Loucy (cell line): ENCODE results near the gene HOXA3.

Experiments used
- EZH2phosphoT487 ChIP-seq: fragments of 200-600 bp; IDR thresholded peaks from 2 replicates; pipeline ENCODE4 v1.6.1; 2018; ENCODE audit warnings: antibody characterized with exemption, mild to moderate bottlenecking, moderate library complexity, borderline replicate concordance
- TF ChIP-seq, protein P1 (sequence below): fragments of 200-600 bp; sonication (generic); conservative IDR thresholded peaks from 2 replicates; pipeline ENCODE4 v1.5.1; 2014; ENCODE audit warnings: mild to moderate bottlenecking, antibody characterized with exemption, low read length

DNA sequence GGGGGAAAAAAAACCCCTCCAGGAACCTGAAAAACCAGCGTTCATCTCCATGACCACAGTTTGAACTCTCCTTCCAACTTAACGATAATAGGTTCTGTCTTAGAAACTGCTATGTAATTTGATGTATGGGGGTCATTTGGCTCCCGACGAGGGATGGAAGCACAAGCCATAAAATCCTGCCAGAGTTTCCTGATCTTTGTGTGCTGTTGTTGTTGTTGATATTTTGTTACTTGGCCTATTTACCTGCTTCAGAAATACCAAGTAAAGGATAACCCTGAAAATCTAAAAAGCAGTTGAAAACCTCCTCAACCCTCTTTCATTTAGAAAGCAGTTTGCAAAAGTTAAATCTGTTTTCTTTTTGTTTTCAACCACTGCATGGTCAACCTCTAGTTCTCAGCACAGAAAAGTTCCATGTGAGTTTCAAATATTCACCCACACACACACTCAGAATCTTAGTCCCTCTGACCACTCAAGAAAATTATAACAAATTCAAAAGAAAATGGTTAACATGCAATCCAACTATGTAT is 40.6 kb downstream of the HOXA3 start:
- TF ChIP-seq, protein P1, sequence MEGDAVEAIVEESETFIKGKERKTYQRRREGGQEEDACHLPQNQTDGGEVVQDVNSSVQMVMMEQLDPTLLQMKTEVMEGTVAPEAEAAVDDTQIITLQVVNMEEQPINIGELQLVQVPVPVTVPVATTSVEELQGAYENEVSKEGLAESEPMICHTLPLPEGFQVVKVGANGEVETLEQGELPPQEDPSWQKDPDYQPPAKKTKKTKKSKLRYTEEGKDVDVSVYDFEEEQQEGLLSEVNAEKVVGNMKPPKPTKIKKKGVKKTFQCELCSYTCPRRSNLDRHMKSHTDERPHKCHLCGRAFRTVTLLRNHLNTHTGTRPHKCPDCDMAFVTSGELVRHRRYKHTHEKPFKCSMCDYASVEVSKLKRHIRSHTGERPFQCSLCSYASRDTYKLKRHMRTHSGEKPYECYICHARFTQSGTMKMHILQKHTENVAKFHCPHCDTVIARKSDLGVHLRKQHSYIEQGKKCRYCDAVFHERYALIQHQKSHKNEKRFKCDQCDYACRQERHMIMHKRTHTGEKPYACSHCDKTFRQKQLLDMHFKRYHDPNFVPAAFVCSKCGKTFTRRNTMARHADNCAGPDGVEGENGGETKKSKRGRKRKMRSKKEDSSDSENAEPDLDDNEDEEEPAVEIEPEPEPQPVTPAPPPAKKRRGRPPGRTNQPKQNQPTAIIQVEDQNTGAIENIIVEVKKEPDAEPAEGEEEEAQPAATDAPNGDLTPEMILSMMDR = no peak
- no peak for TF ChIP-seq EZH2phosphoT487
